GM18502 (cell line): Measurements from ENCODE around the gene KCNG3.
"Not testable (repeated sequence)": the region's sequence is repeated elsewhere in the genome, so short reads cannot be mapped to it uniquely, and the experiment has no call there.

ENCODE experiments used
- ATAC-seq: cut with Tn5 transposase; IDR thresholded peaks from one replicate; pipeline ENCODE4 v1.9.1; 2021; ENCODE audit warnings: mild to moderate bottlenecking; ENCODE audit not compliant: unreplicated experiment, poor library complexity

Gene KCNG3

GRCh38 chr2:42436370-42436769 is 57.4 kb downstream of the KCNG3 start:
- no peak for ATAC-seq

- ATAC-seq: no peak
Measured at GRCh38 chr2:42435628-42436027, 58.2 kb downstream of the KCNG3 start.

GRCh38 chr2:42430188-42430587 is 63.6 kb downstream of the KCNG3 start:
- ATAC-seq: no peak

- no peak for ATAC-seq
Measured at GRCh38 chr2:42429352-42429751, 64.4 kb downstream of the KCNG3 start.

GRCh38 chr2:42425697-42426096 is 68.1 kb downstream of the KCNG3 start:
- no peak for ATAC-seq

- ATAC-seq: no peak
Measured at GRCh38 chr2:42424033-42424432, 69.7 kb downstream of the KCNG3 start.

- ATAC-seq: no peak
Measured at GRCh38 chr2:42421601-42422239, 72.1 kb downstream of the KCNG3 start.

- no peak for ATAC-seq
Measured at GRCh38 chr2:42421157-42421485, 72.7 kb downstream of the KCNG3 start.

- ATAC-seq: no peak
Measured at GRCh38 chr2:42414648-42415047, 79.1 kb downstream of the KCNG3 start.

- no peak for ATAC-seq
Measured at GRCh38 chr2:42414158-42414557, 79.6 kb downstream of the KCNG3 start.

GRCh38 chr2:42410742-42411514 is 82.9 kb downstream of the KCNG3 start:
- ATAC-seq: no peak

GRCh38 chr2:42408009-42408408 is 85.8 kb downstream of the KCNG3 start:
- ATAC-seq: no peak

- no peak for ATAC-seq
Measured at GRCh38 chr2:42407476-42407875, 86.3 kb downstream of the KCNG3 start.

GRCh38 chr2:42404676-42405075 is 89.1 kb downstream of the KCNG3 start:
- no peak for ATAC-seq

- no peak for ATAC-seq
Measured at GRCh38 chr2:42401773-42402172, 92.0 kb downstream of the KCNG3 start.

- not testable (repeated sequence) for ATAC-seq
Measured at GRCh38 chr2:42398052-42398451, 95.7 kb downstream of the KCNG3 start.

GRCh38 chr2:42393320-42393719 is 100.5 kb downstream of the KCNG3 start:
- not testable (repeated sequence) for ATAC-seq

GRCh38 chr2:42392191-42392590 is 101.6 kb downstream of the KCNG3 start:
- ATAC-seq: no peak
